Measurements from ENCODE around the gene EBF4. TPM values are rescaled to one million over a fixed set of nuclear protein-coding genes. Genes with fewer than 3 reads are reported as not detected.

The EBF4 gene
- total and polyA plus RNA-seq, 2 of the 8 experiments (the other 6 are each of a cell fraction or from before 2014, with no cell fraction given) = 1.2 to 2.9 TPM

DNA sequence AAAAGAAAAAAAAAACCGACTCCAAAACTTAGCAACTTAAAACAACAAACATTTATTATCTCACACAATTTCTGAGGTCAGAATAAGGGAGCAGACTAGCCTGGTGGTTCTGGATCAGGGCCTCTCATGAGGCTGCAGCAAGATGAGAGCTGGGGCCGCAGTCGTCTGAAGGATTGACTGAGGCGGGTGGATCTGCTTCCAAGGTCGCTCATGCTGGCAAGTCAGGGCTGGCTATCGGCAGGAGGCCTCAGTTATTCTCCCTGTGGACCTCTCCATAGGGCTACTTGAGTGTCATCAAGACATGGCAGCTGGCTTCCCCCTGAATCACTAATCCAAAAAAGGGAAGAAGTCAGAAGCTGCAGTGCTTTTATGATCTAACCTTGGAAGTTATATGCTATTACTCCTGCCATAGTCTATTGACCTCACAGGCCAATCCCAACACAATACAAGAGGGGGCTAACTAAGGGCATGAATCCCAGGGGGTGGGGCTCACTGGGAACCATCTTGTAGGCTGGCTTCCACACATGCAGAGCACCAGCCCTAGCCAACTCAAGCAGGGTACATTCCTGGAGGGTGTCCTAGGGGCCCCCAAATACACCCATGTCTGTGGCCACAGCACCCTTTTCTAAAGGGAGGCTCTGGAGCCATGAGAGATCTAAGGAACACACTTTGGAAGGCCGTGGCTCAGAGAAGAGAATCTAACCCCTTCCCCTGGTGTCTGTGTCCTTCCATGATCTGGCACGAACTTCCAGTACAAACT is 11.3 kb downstream of the EBF4 start (continued):
- TF ChIP-seq FOSL1 (IDR thresholded peaks at IDR 0.05; ENCODE audit: insufficient read depth, low read depth, low read length) (no peak), SRF (IDR thresholded peaks at IDR 0.05; ENCODE audit: low read depth, low read length) (no peak), CBX5 (IDR thresholded peaks at IDR 0.05; ENCODE audit: low read depth, low read length) (no peak), SP2 (IDR thresholded peaks at IDR 0.05; ENCODE audit: low read length) (no peak), TBP (IDR thresholded peaks at IDR 0.05; ENCODE audit: low read depth, low read length) (no peak), SIRT6 (IDR thresholded peaks at IDR 0.05; ENCODE audit: low read length) (no peak), HDAC6 (IDR thresholded peaks at IDR 0.05; ENCODE audit: low read depth, low read length) (no peak), PHF8 (conservative IDR thresholded peaks at IDR 0.05; ENCODE audit: low read depth, low read length) (no peak)
- TF ChIP-seq, protein P1, sequence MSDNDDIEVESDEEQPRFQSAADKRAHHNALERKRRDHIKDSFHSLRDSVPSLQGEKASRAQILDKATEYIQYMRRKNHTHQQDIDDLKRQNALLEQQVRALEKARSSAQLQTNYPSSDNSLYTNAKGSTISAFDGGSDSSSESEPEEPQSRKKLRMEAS (IDR thresholded peaks at IDR 0.05) = no peak

Data from H1 (cell line).